Fibroblast of lung (primary cell): ENCODE measurements around the gene PIK3R2.

Source experiments
- CTCF ChIP-seq, 2 donors: IDR thresholded peaks in 1 of 2; conservative IDR thresholded peaks in 1 of 2; 1 replicate in 1 of 2; 2 replicates in 1 of 2; pipeline ENCODE4 v1.5.1; 2011 to 2012; ENCODE audit warnings: low read length in 2 of 2, control low read depth in 1 of 2, inconsistent platforms in 1 of 2, low read depth in 1 of 2, mild to moderate bottlenecking in 1 of 2
- EZH2 ChIP-seq: IDR thresholded peaks from 2 replicates; pipeline ENCODE4 v1.5.1; 2012; ENCODE audit warnings: low read length, control low read depth, mild to moderate bottlenecking; ENCODE audit errors: missing control alignments

GRCh38 chr19:18198374-18198773, 45.4 kb downstream of the PIK3R2 start:
- TF ChIP-seq EZH2 (no peak), CTCF (conservative IDR thresholded peaks at IDR 0.05 in 1 of 2, IDR thresholded peaks at IDR 0.05 in 1 of 2; ENCODE audit: low read depth in 1 of 2, low read length in 2 of 2) (no peak)
